H9 (cell line): Measurements from ENCODE around the gene GALC. TPM values are rescaled to one million over a fixed set of nuclear protein-coding genes. Genes with fewer than 3 reads are reported as not detected.

Source experiments
- DNase-seq: peaks from one replicate; pipeline ENCODE4 v3.0.0-alpha.2; 2017
- H2AFZ ChIP-seq: one replicate; pipeline ENCODE4 v1.6.1; 2013; ENCODE audit warnings: mild to moderate bottlenecking, low read length, control low read depth, moderate library complexity
- H2AK5ac ChIP-seq: 2 replicates; pipeline ENCODE4 v1.6.1; 2013; ENCODE audit warnings: low read length, control low read depth, mixed read lengths; ENCODE audit not compliant: insufficient read length
- H2BK120ac ChIP-seq: one replicate; pipeline ENCODE4 v1.6.1; 2013; ENCODE audit warnings: low read depth, mild to moderate bottlenecking, low read length, control low read depth, inconsistent platforms; ENCODE audit not compliant: poor library complexity, severe bottlenecking
- H2BK12ac ChIP-seq: 2 replicates; pipeline ENCODE4 v1.6.1; 2013; ENCODE audit warnings: low read length, control low read depth, mixed read lengths, low read depth; ENCODE audit not compliant: insufficient read length
- H2BK15ac ChIP-seq: 2 replicates; pipeline ENCODE4 v1.6.1; 2013; ENCODE audit warnings: low read depth, low read length, control low read depth
- H2BK20ac ChIP-seq: one replicate; pipeline ENCODE4 v1.6.1; 2013; ENCODE audit warnings: low read depth, mild to moderate bottlenecking, low read length, control low read depth, inconsistent platforms; ENCODE audit not compliant: poor library complexity, severe bottlenecking
- H2BK5ac ChIP-seq: 2 replicates; pipeline ENCODE4 v1.6.1; 2013; ENCODE audit warnings: low read length, control low read depth, mixed read lengths; ENCODE audit not compliant: insufficient read length
- H3K14ac ChIP-seq: 2 replicates; pipeline ENCODE4 v1.6.1; 2013; ENCODE audit warnings: low read length, control low read depth; ENCODE audit not compliant: insufficient read depth
- H3K18ac ChIP-seq: 2 replicates; pipeline ENCODE4 v1.6.1; 2013; ENCODE audit warnings: low read depth, mild to moderate bottlenecking, mixed read lengths, low read length, control low read depth; ENCODE audit not compliant: insufficient read length
- H3K23ac ChIP-seq: 2 replicates; pipeline ENCODE4 v1.6.1; 2013; ENCODE audit warnings: low read length, control low read depth, mixed read lengths, low read depth; ENCODE audit not compliant: insufficient read length
- H3K23me2 ChIP-seq: 2 replicates; pipeline ENCODE4 v1.6.1; 2013; ENCODE audit warnings: low read depth, mild to moderate bottlenecking, mixed read lengths, low read length, control low read depth; ENCODE audit not compliant: insufficient read length, poor library complexity, severe bottlenecking
- H3K27ac ChIP-seq: 2 replicates; pipeline ENCODE4 v1.5.1; 2013; ENCODE audit warnings: low read length, control low read depth, mixed read lengths, low read depth; ENCODE audit not compliant: insufficient read length
- H3K27me3 ChIP-seq: 2 replicates; pipeline ENCODE4 v1.6.1; 2013; ENCODE audit warnings: low read length, control low read depth, inconsistent platforms; ENCODE audit not compliant: insufficient read depth
- H3K4ac ChIP-seq: 2 replicates; pipeline ENCODE4 v1.6.1; 2013; ENCODE audit warnings: low read depth, mild to moderate bottlenecking, control low read depth, inconsistent platforms, low read length, moderate library complexity
- H3K4me1 ChIP-seq: 2 replicates; pipeline ENCODE4 v1.6.1; 2013; ENCODE audit warnings: low read length, control low read depth, inconsistent platforms; ENCODE audit not compliant: insufficient read depth
- H3K4me2 ChIP-seq: 2 replicates; pipeline ENCODE4 v1.6.1; 2013; ENCODE audit warnings: low read length, control low read depth, mixed read lengths; ENCODE audit not compliant: insufficient read length, insufficient read depth
- H3K56ac ChIP-seq: 2 replicates; pipeline ENCODE4 v1.6.1; 2013; ENCODE audit warnings: low read depth, mild to moderate bottlenecking, mixed read lengths, low read length, control low read depth; ENCODE audit not compliant: insufficient read length
- H3K79me1 ChIP-seq: 2 replicates; pipeline ENCODE4 v1.6.1; 2013; ENCODE audit warnings: low read depth, mild to moderate bottlenecking, moderate library complexity, low read length, control low read depth, inconsistent platforms; ENCODE audit not compliant: insufficient read depth, poor library complexity, severe bottlenecking
- H3K79me2 ChIP-seq: 2 replicates; pipeline ENCODE4 v1.6.1; 2013; ENCODE audit warnings: low read length, control low read depth, inconsistent platforms; ENCODE audit not compliant: insufficient read depth
- H3K9ac ChIP-seq: 2 replicates; pipeline ENCODE4 v1.6.1; 2013; ENCODE audit warnings: low read length, control low read depth, mixed read lengths; ENCODE audit not compliant: insufficient read length; ENCODE audit errors: extremely low read depth
- H3K9me3 ChIP-seq: one replicate; pipeline ENCODE4 v1.6.1; 2013; ENCODE audit warnings: low read depth, low read length, inconsistent platforms; ENCODE audit not compliant: control insufficient read depth
- H3T11ph ChIP-seq: one replicate; pipeline ENCODE4 v1.6.1; 2013; ENCODE audit warnings: mild to moderate bottlenecking, low read length, control low read depth, inconsistent platforms
- H4K20me1 ChIP-seq: one replicate; pipeline ENCODE4 v1.6.1; 2013; ENCODE audit not compliant: control insufficient read depth, insufficient read length, insufficient read depth
- H4K5ac ChIP-seq: 2 replicates; pipeline ENCODE4 v1.6.1; 2013; ENCODE audit warnings: low read depth, mild to moderate bottlenecking, mixed read lengths, low read length, control low read depth; ENCODE audit not compliant: insufficient read length
- H4K8ac ChIP-seq: replicated peaks from 2 replicates; pipeline ENCODE4 v1.6.1; 2013; ENCODE audit warnings: low read length, control low read depth, mixed read lengths, low read depth; ENCODE audit not compliant: insufficient read length
- H4K91ac ChIP-seq: 2 replicates; pipeline ENCODE4 v1.6.1; 2013; ENCODE audit warnings: low read depth, mild to moderate bottlenecking, moderate library complexity, mixed read lengths, low read length, control low read depth; ENCODE audit not compliant: insufficient read length
- H3K27ac Mint-ChIP-seq, 3 experiments: 2 replicates in 2 of 3; 3 replicates in 1 of 3; pipeline ENCODE4 v1.8.0; 2020 to 2021; ENCODE audit warnings: mixed read lengths in 3 of 3, mild to moderate bottlenecking in 1 of 3, moderate library complexity in 1 of 3
- H3K27me3 Mint-ChIP-seq: 2 replicates; pipeline ENCODE4 v1.8.0; 2021; ENCODE audit warnings: low read depth, mild to moderate bottlenecking, moderate library complexity, mixed read lengths
- H3K36me3 Mint-ChIP-seq, 3 experiments: 2 replicates in 2 of 3; 3 replicates in 1 of 3; pipeline ENCODE4 v1.8.0; 2020 to 2021; ENCODE audit warnings: low read depth in 3 of 3, mixed read lengths in 3 of 3; ENCODE audit not compliant: insufficient read depth in 1 of 3
- H3K4me1 Mint-ChIP-seq, 2 experiments: 2 replicates each; pipeline ENCODE4 v1.8.0; 2020; ENCODE audit warnings: mixed read lengths in 2 of 2
- H3K4me3 Mint-ChIP-seq, 2 experiments: 2 replicates in 1 of 2; 3 replicates in 1 of 2; pipeline ENCODE4 v1.8.0; 2020 to 2021; ENCODE audit warnings: mild to moderate bottlenecking in 2 of 2, mixed read lengths in 2 of 2, moderate library complexity in 1 of 2
- H3K9me3 Mint-ChIP-seq, 2 experiments: 2 replicates in 1 of 2; 3 replicates in 1 of 2; pipeline ENCODE4 v1.8.0; 2020; ENCODE audit warnings: mild to moderate bottlenecking in 2 of 2, mixed read lengths in 2 of 2, moderate library complexity in 1 of 2
- CTCF ChIP-seq: fragments of 200-600 bp; sonication (generic); conservative IDR thresholded peaks from 3 replicates; pipeline ENCODE4 v1.8.0; 2021; ENCODE audit warnings: antibody characterized with exemption, mild to moderate bottlenecking
- WGBS: extraction: QIAGEN DNeasy Blood & Tissue Kit; methylation state at CpG from one replicate; pipeline ENCODE4 v1.1.7; 2013; ENCODE audit warnings: missing lambda C conversion rate, low lambda C conversion rate, mixed read lengths; ENCODE audit not compliant: insufficient read length; ENCODE audit errors: extremely low coverage; 5-methylcytosine and 5-hydroxymethylcytosine counted together
- total RNA-seq: library from RNA; stranded (reverse); gene quantifications from 2 replicates; pipeline ENCODE4 v1.2.1, GENCODE V29; 2021

GALC gene
- total RNA-seq, 1 experiment from 2014 or later, result 12.4 TPM

- H3K27ac ChIP-seq, result no peak overlapping the region
- H4K8ac ChIP-seq, result no peak overlapping the region
- Mint-ChIP-seq H3K9me3 (peaks cover 0 to 3% of the 10 kb centered on the region in 2 experiments; a peak in 1 of 5 replicates), H3K4me1 (no peaks in the 10 kb centered on the region), H3K27ac (no peak overlapping the region), H3K27me3 (no peaks in the 10 kb centered on the region), H3K36me3 (0 out of 7 replicates have a peak, but pooled peaks cover 0 to 4% (median 0%) of the 10 kb centered on the region in 3 experiments), H3K4me3 (no peak overlapping the region)
- H2AFZ ChIP-seq, result no peak overlapping the region
- H3K9ac ChIP-seq, result no peak overlapping the region
- no peaks in the 10 kb centered on the region for H3K23me2 ChIP-seq
- no peaks in the 10 kb centered on the region for H3K9me3 ChIP-seq
- no peak overlapping the region for H2BK20ac ChIP-seq
- H2BK15ac ChIP-seq, result no peak overlapping the region
- H2BK5ac ChIP-seq, result no peak overlapping the region
- no peak overlapping the region for H3K18ac ChIP-seq
- H2AK5ac ChIP-seq, result no peak overlapping the region
- no peak overlapping the region for H3T11ph ChIP-seq
- H4K20me1 ChIP-seq, result no peaks in the 10 kb centered on the region
- no peak overlapping the region for H3K23ac ChIP-seq
- no peak overlapping the region for H2BK120ac ChIP-seq
- no peaks in the 10 kb centered on the region for H3K79me2 ChIP-seq
- no peak for DNase-seq
- no peak overlapping the region for H3K56ac ChIP-seq
- H3K27me3 ChIP-seq, result no peaks in the 10 kb centered on the region
- H2BK12ac ChIP-seq, result no peak overlapping the region
- no peak for TF ChIP-seq CTCF
- 0 out of 2 replicates have a peak, but pooled peaks cover 1% of the 10 kb centered on the region for H3K4me1 ChIP-seq
- H3K14ac ChIP-seq, result no peak overlapping the region
- WGBS, result no CpG with 5 or more reads among the region's 5 CpGs
- no peak overlapping the region for H3K4ac ChIP-seq
- H4K91ac ChIP-seq, result no peak overlapping the region
- no peak overlapping the region for H3K4me2 ChIP-seq
- H4K5ac ChIP-seq, result no peak overlapping the region
- no peaks in the 10 kb centered on the region for H3K79me1 ChIP-seq
Measured at GRCh38 chr14:88012495-88012894, 19.5 kb upstream of the GALC start.
